ENCODE data around the gene MED26.

DNA sequence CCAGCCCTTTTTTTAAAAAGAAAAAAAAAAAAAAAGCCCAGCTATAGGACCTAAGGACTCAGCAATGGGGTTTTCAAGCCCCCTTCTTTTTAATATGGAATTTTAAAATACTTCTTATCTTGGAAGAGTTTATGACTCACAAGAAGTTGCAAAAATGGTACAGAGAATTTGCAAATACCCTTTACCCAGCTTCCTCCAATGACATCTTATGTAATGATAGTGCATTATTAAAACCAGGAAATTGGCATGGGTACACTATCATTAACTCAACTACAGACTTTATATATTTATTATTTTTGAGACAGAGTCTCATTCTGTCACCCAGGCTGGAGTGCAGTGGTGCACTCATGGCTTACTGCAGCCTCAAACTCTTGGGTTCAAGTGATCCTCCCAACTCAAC is 49.1 kb upstream of the MED26 start:
- TF ChIP-seq, protein P1, sequence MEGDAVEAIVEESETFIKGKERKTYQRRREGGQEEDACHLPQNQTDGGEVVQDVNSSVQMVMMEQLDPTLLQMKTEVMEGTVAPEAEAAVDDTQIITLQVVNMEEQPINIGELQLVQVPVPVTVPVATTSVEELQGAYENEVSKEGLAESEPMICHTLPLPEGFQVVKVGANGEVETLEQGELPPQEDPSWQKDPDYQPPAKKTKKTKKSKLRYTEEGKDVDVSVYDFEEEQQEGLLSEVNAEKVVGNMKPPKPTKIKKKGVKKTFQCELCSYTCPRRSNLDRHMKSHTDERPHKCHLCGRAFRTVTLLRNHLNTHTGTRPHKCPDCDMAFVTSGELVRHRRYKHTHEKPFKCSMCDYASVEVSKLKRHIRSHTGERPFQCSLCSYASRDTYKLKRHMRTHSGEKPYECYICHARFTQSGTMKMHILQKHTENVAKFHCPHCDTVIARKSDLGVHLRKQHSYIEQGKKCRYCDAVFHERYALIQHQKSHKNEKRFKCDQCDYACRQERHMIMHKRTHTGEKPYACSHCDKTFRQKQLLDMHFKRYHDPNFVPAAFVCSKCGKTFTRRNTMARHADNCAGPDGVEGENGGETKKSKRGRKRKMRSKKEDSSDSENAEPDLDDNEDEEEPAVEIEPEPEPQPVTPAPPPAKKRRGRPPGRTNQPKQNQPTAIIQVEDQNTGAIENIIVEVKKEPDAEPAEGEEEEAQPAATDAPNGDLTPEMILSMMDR (IDR thresholded peaks at IDR 0.05) = no peak
- TF ChIP-seq POLR2A (IDR thresholded peaks at IDR 0.05) = no peak
